ENCODE data around the gene RRAGD. TPM values are rescaled to one million over a fixed set of nuclear protein-coding genes. Genes with fewer than 3 reads are reported as not detected.

RRAGD gene
- total and polyA plus RNA-seq, 11 donors = 25.8 to 147 (median 96.7) TPM

DNA sequence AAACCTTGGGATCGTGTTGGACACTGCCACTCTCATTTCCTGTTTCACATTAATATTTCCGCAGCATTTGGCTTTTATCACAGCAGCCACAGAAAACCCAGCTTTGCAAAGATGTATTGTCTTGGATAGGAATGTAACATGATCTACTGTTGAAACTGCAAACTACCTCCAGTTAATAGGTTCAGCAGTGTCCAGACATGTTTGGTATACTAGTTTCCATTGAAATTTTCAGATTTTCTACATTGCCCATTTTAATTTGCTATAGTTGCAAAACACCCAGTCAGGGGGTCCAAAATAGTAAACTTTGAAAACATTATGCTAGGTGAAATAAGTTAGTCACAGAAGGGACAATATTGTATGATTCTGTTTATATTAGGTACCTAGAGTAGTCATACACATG lies 24.2 kb upstream of the RRAGD start:
- Histone ChIP-seq H3K9me3 (peaks cover 0 to 5% (median 0%) of the 10 kb centered on the region in 12 donors), H3K4me1 (peaks cover 0 to 29% (median 8%) of the 10 kb centered on the region in 12 donors), H3K36me3 (no peaks in the 10 kb centered on the region), H3K27ac (no peak overlapping the region), H3K27me3 (no peaks in the 10 kb centered on the region), H3K4me3 (no peak overlapping the region)
- ATAC-seq (no peak), DNase-seq (no peak)
- no peak for TF ChIP-seq POLR2A (IDR thresholded peaks at IDR 0.05)
- TF ChIP-seq, protein P1, sequence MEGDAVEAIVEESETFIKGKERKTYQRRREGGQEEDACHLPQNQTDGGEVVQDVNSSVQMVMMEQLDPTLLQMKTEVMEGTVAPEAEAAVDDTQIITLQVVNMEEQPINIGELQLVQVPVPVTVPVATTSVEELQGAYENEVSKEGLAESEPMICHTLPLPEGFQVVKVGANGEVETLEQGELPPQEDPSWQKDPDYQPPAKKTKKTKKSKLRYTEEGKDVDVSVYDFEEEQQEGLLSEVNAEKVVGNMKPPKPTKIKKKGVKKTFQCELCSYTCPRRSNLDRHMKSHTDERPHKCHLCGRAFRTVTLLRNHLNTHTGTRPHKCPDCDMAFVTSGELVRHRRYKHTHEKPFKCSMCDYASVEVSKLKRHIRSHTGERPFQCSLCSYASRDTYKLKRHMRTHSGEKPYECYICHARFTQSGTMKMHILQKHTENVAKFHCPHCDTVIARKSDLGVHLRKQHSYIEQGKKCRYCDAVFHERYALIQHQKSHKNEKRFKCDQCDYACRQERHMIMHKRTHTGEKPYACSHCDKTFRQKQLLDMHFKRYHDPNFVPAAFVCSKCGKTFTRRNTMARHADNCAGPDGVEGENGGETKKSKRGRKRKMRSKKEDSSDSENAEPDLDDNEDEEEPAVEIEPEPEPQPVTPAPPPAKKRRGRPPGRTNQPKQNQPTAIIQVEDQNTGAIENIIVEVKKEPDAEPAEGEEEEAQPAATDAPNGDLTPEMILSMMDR (IDR thresholded peaks at IDR 0.05) = no peak
- WGBS, 4 donors = 43 to 56% (median 50%) methylated on average over 2 of the region's 2 CpGs
- intact Hi-C loops (cut with DNase I) = loop anchor here in 1 of 10 donors (10.0 kb wide), 1 partner anchor 249 kb away; no protein-coding TSS in a partner anchor

DNA sequence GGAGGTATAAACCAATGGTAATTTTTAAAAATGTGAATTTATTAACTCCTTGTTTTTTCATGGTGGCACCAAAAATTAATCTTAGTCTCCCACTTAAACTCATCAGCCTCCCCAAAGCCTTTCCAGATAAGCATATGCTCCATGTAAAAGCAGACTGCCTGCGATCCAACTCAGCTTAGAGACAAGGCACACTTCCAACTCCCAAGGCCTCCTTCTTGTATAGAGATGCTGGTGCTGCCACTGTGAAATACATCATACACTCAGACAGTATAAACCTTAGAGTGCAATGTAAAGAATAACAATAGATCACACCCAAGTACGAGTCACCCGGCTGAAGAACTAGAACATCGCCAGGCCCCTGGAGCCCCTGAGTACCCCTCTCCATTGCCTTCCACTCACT lies 22.9 kb upstream of the RRAGD start:
- Histone ChIP-seq H3K36me3 (no peaks in the 10 kb centered on the region), H3K9me3 (no peaks in the 10 kb centered on the region), H3K4me1 (peaks cover 0 to 29% (median 8%) of the 10 kb centered on the region in 12 donors), H3K4me3 (no peak overlapping the region), H3K27me3 (no peaks in the 10 kb centered on the region), H3K27ac (no peak overlapping the region)
- TF ChIP-seq, protein P1 (IDR thresholded peaks at IDR 0.05) = no peak
- TF ChIP-seq POLR2A (IDR thresholded peaks at IDR 0.05) = no peak
- no peak for DNase-seq
- intact Hi-C loops (cut with DNase I) = loop anchor here in 3 of 10 donors (5.0 to 10.0 kb wide), 3 partner anchors 162 to 250 kb away; no protein-coding TSS in a partner anchor
- WGBS, 4 donors = 85 to 91% (median 88%) methylated on average over 4 of the region's 4 CpGs
- ATAC-seq = no peak

DNA sequence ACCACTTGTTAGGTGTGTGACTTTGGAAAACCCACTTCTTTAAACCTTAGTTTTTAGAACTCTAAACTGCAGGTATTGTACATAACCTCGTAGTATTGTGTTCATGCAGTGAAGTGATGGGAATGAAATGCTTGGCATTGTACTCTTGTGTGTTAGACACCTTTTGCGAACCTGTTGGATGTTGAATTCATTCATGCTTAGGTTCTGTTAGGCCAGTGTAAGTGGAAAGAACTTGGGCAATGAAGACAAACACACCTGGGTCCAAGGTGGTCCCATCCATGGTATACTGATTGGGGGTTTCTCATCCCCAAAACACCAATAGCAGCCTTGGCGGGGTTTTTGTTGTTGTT lies 22.1 kb upstream of the RRAGD start:
- Histone ChIP-seq H3K27me3 (no peaks in the 10 kb centered on the region), H3K36me3 (no peaks in the 10 kb centered on the region), H3K4me3 (peak overlapping the region in 10 of 12 donors; percentile 75 to 99 (median 88)), H3K4me1 (peaks cover 0 to 29% (median 8%) of the 10 kb centered on the region in 12 donors), H3K9me3 (no peaks in the 10 kb centered on the region), H3K27ac (peak overlapping the region in 2 of 12 donors; percentile 28 to 67)
- 88 to 96% (median 93%) methylated on average over 3 of the region's 3 CpGs for WGBS, 4 donors
- intact Hi-C loops (cut with DNase I) = loop anchor here in 3 of 10 donors (5.0 to 10.0 kb wide), 3 partner anchors 163 to 251 kb away; no protein-coding TSS in a partner anchor
- no peak for DNase-seq
- ATAC-seq = no peak
- TF ChIP-seq, protein P1 (IDR thresholded peaks at IDR 0.05) = no peak
- TF ChIP-seq POLR2A (IDR thresholded peaks at IDR 0.05) = no peak

DNA sequence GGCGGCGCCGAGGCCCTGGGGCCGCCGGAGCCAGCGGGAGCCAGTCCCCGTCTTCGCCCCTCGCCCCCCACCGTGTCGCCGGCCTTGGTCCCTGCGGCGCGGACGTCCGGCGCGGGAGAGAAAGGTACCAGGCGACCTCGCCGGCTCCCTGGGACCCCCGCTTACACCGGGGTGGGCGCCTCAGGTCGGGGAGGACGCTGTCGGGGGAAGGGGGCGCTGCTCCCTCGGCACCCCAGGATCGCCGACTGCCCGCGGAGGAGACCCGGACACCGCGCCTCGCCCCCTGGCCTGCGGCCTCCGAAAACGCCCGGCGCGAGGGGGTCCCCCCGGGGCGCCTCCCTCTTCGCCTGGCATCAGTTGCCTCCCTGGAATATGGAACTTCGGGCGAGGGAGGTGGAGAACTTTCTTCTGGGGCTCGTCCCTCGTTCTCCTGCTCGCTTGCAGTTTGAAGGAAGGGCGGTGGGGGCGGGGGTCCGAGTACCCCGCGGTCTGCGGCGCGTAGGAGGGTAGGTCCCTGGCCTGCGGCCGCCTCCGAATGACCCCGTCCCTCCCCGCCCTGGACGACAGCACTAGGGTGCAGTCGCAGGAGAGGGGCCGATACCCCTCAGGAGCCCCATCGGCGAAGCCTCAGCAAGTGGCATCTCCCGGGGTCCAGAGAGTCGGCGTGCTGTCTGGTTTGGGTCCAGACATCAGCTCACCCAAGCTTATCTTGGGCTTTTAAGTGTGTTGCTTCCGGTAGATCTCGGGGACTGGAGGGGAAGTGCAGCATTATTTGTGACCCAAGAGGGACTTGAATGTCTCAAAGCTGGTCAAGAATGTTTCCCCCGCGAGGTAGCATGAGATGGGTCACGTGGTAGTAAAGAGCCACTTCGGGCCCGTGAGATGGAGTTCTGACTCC lies 21.4 kb upstream of the RRAGD start:
- peak in 4 of 5 donors; percentile 23 to 66 (median 26) for DNase-seq
- peak; percentile 18 to 38 (median 26) for ATAC-seq
- TF ChIP-seq, protein P1 (IDR thresholded peaks at IDR 0.05) = peak in 1 of 12 donors; percentile 6
- TF ChIP-seq POLR2A (IDR thresholded peaks at IDR 0.05) = no peak
- Histone ChIP-seq H3K4me1 (peaks cover 0 to 29% (median 8%) of the 10 kb centered on the region in 12 donors), H3K36me3 (no peaks in the 10 kb centered on the region), H3K27ac (peak overlapping the region in 5 of 12 donors; percentile 28 to 72 (median 60)), H3K27me3 (no peaks in the 10 kb centered on the region), H3K4me3 (peak overlapping the region; percentile 75 to 99 (median 88)), H3K9me3 (no peaks in the 10 kb centered on the region)
- WGBS, 4 donors = 0 to 5% (median 1%) methylated on average over 35 to 80 of the region's 80 CpGs
- intact Hi-C loops (cut with DNase I) = loop anchor here (1.0 to 10.0 kb wide), 7 partner anchors 164 to 251 kb away; no protein-coding TSS in a partner anchor

Data from heart left ventricle (tissue), 16 donors.